Stimulated activated naive B cell treated with anti-CD40 and anti-IgM and Interleukin-4, amounts not matched to agents 10 μg/mL and 1 μg/mL and 100 μg/mL, for 72 hours (primary cell): ENCODE measurements around the gene ZNF230.

Experiments
- ATAC-seq, 2 donors: fragments of 150-1000 bp; cut with Tn5 transposase; replicated peaks; 2 replicates each; pipeline ENCODE4 v1.10.0; 2021; ENCODE audit warnings: moderate library complexity in 1 of 2
- DNase-seq: peaks from one replicate; pipeline ENCODE4 v3.0.0; 2021
- H3K27ac Mint-ChIP-seq: one replicate; pipeline ENCODE4 v1.8.0; 2022; ENCODE audit warnings: mild to moderate bottlenecking, mixed read lengths
- H3K27me3 Mint-ChIP-seq, 2 donors: one replicate each; pipeline ENCODE4 v1.8.0; 2022; ENCODE audit warnings: mixed read lengths in 2 of 2
- H3K36me3 Mint-ChIP-seq, 2 donors: one replicate each; pipeline ENCODE4 v1.8.0; 2022; ENCODE audit warnings: mixed read lengths in 2 of 2, mild to moderate bottlenecking in 1 of 2
- H3K4me1 Mint-ChIP-seq, 2 donors: one replicate each; pipeline ENCODE4 v1.8.0; 2022; ENCODE audit warnings: mixed read lengths in 2 of 2, mild to moderate bottlenecking in 1 of 2
- H3K4me3 Mint-ChIP-seq, 2 donors: one replicate each; pipeline ENCODE4 v1.8.0; 2022; ENCODE audit warnings: mild to moderate bottlenecking in 2 of 2, mixed read lengths in 2 of 2, moderate library complexity in 1 of 2
- H3K9me3 Mint-ChIP-seq, 2 donors: one replicate each; pipeline ENCODE4 v1.8.0; 2022; ENCODE audit warnings: mixed read lengths in 2 of 2, mild to moderate bottlenecking in 1 of 2

Gene ZNF230

GRCh38 chr19:44002566-44003460 is at the start of gene ZNF230:
TSS of gene ZNF230 (plus strand) at chr19:44002957. CDS start at chr19:44007079, 4,122 bp downstream.
- H3K36me3 Mint-ChIP-seq: peaks cover 38 to 45% of the 10 kb centered on the region in 2 donors
- H3K4me3 Mint-ChIP-seq: peak within 1 kb of the TSS; percentile 97 to 99
- H3K27ac Mint-ChIP-seq: peak within 1 kb of the TSS; percentile 100
- peaks cover 21 to 24% of the 10 kb centered on the region in 2 donors for H3K9me3 Mint-ChIP-seq
- ATAC-seq: peak; percentile 86 to 89
- H3K4me1 Mint-ChIP-seq: peaks cover 15 to 23% of the 10 kb centered on the region in 2 donors
- H3K27me3 Mint-ChIP-seq: no peaks in the 10 kb centered on the region
- DNase-seq: peak; percentile 88

- DNase-seq (peak; percentile 18), ATAC-seq (peak; percentile 95 to 98)
- H3K27ac Mint-ChIP-seq: no peak overlapping the region
- peaks cover 21 to 29% of the 10 kb centered on the region in 2 donors for H3K36me3 Mint-ChIP-seq
- peaks cover 18 to 26% of the 10 kb centered on the region in 2 donors for H3K9me3 Mint-ChIP-seq
- no peaks in the 10 kb centered on the region for H3K27me3 Mint-ChIP-seq
- no peak overlapping the region for H3K4me3 Mint-ChIP-seq
- H3K4me1 Mint-ChIP-seq: peaks cover 0 to 2% of the 10 kb centered on the region in 2 donors
These were observed 45.9 kb upstream of the ZNF230 start for GRCh38 chr19:43956827-43957226.

- H3K4me3 Mint-ChIP-seq: no peak overlapping the region
- no peaks in the 10 kb centered on the region for H3K4me1 Mint-ChIP-seq
- H3K36me3 Mint-ChIP-seq: peaks cover 25 to 33% of the 10 kb centered on the region in 2 donors
- ATAC-seq (no peak), DNase-seq (no peak)
- no peak overlapping the region for H3K27ac Mint-ChIP-seq
- peaks cover 17 to 23% of the 10 kb centered on the region in 2 donors for H3K9me3 Mint-ChIP-seq
- H3K27me3 Mint-ChIP-seq: no peaks in the 10 kb centered on the region
These were observed 44.9 kb upstream of the ZNF230 start for GRCh38 chr19:43957891-43958290.

- Mint-ChIP-seq H3K27ac (no peak overlapping the region), H3K4me1 (no peaks in the 10 kb centered on the region), H3K27me3 (no peaks in the 10 kb centered on the region), H3K9me3 (peaks cover 28 to 29% of the 10 kb centered on the region in 2 donors), H3K36me3 (peaks cover 36 to 47% of the 10 kb centered on the region in 2 donors), H3K4me3 (no peak overlapping the region)
- ATAC-seq: no peak
- no peak for DNase-seq
These were observed 42.3 kb upstream of the ZNF230 start for GRCh38 chr19:43960411-43960810.

- H3K36me3 Mint-ChIP-seq: peaks cover 67 to 80% of the 10 kb centered on the region in 2 donors
- H3K4me3 Mint-ChIP-seq: no peak overlapping the region
- H3K9me3 Mint-ChIP-seq: peaks cover 39 to 40% of the 10 kb centered on the region in 2 donors
- H3K4me1 Mint-ChIP-seq: no peaks in the 10 kb centered on the region
- no peak for ATAC-seq
- no peak overlapping the region for H3K27ac Mint-ChIP-seq
- DNase-seq: no peak
- no peaks in the 10 kb centered on the region for H3K27me3 Mint-ChIP-seq
These were observed 36.6 kb upstream of the ZNF230 start for GRCh38 chr19:43966079-43966694.

- no peaks in the 10 kb centered on the region for H3K4me1 Mint-ChIP-seq
- H3K9me3 Mint-ChIP-seq: peaks cover 19 to 28% of the 10 kb centered on the region in 2 donors
- no peak for DNase-seq
- H3K27me3 Mint-ChIP-seq: no peaks in the 10 kb centered on the region
- H3K4me3 Mint-ChIP-seq: no peak overlapping the region
- ATAC-seq: no peak
- H3K36me3 Mint-ChIP-seq: peaks cover 6 to 16% of the 10 kb centered on the region in 2 donors
- no peak overlapping the region for H3K27ac Mint-ChIP-seq
These were observed 26.0 kb upstream of the ZNF230 start for GRCh38 chr19:43976732-43977131.

- Mint-ChIP-seq H3K4me3 (peak overlapping the region; percentile 61 to 65), H3K9me3 (peaks cover 1 to 3% of the 10 kb centered on the region in 2 donors), H3K36me3 (peaks cover 1 to 5% of the 10 kb centered on the region in 2 donors), H3K4me1 (peaks cover 5 to 14% of the 10 kb centered on the region in 2 donors), H3K27ac (no peak overlapping the region), H3K27me3 (no peaks in the 10 kb centered on the region)
- DNase-seq (no peak), ATAC-seq (peak in 1 of 2 donors; percentile 28)
These were observed 19.2 kb upstream of the ZNF230 start for GRCh38 chr19:43983544-43983911.

GRCh38 chr19:43983912-43984686 is 18.7 kb upstream of the ZNF230 start, which contains the start of gene ZNF155:
TSS of gene ZNF155 (plus strand) at chr19:43984188. CDS start at chr19:43988544, 4,356 bp downstream.
- peaks cover 6 to 11% of the 10 kb centered on the region in 2 donors for H3K36me3 Mint-ChIP-seq

GRCh38 chr19:43984687-43985000 is 18.1 kb upstream of the ZNF230 start:
- peaks cover 12 to 17% of the 10 kb centered on the region in 2 donors for H3K36me3 Mint-ChIP-seq
- DNase-seq (no peak), ATAC-seq (peak; percentile 12 to 24)
- peaks cover 5 to 14% of the 10 kb centered on the region in 2 donors for H3K4me1 Mint-ChIP-seq
- no peaks in the 10 kb centered on the region for H3K27me3 Mint-ChIP-seq
- H3K27ac Mint-ChIP-seq: peak overlapping the region; percentile 93
- H3K9me3 Mint-ChIP-seq: peaks cover 3 to 6% of the 10 kb centered on the region in 2 donors
- H3K4me3 Mint-ChIP-seq: peak overlapping the region; percentile 92 to 96

More at GRCh38 chr19:43983912-43984686, 18.7 kb upstream of the ZNF230 start, which contains the start of gene ZNF155:
- Mint-ChIP-seq H3K4me1 (peaks cover 5 to 14% of the 10 kb centered on the region in 2 donors), H3K9me3 (peaks cover 3 to 4% of the 10 kb centered on the region in 2 donors), H3K27ac (peak within 1 kb of the TSS; percentile 93), H3K4me3 (peak within 1 kb of the TSS; percentile 92 to 96), H3K27me3 (no peaks in the 10 kb centered on the region)
- peak; percentile 93 to 96 for ATAC-seq
- peak; percentile 64 for DNase-seq

GRCh38 chr19:43997631-43998290 is 5.0 kb upstream of the ZNF230 start:
- Mint-ChIP-seq H3K27ac (no peak overlapping the region), H3K9me3 (peaks cover 18 to 22% of the 10 kb centered on the region in 2 donors), H3K36me3 (peaks cover 44 to 54% of the 10 kb centered on the region in 2 donors), H3K4me1 (peaks cover 9 to 10% of the 10 kb centered on the region in 2 donors), H3K4me3 (no peak overlapping the region), H3K27me3 (no peaks in the 10 kb centered on the region)
- DNase-seq (no peak), ATAC-seq (no peak)

- no peaks in the 10 kb centered on the region for H3K27me3 Mint-ChIP-seq
- peak overlapping the region; percentile 97 to 99 for H3K4me3 Mint-ChIP-seq
- peaks cover 17 to 18% of the 10 kb centered on the region in 2 donors for H3K9me3 Mint-ChIP-seq
- DNase-seq: no peak
- peaks cover 35 to 44% of the 10 kb centered on the region in 2 donors for H3K36me3 Mint-ChIP-seq
- peaks cover 13 to 17% of the 10 kb centered on the region in 2 donors for H3K4me1 Mint-ChIP-seq
- no peak for ATAC-seq
- peak overlapping the region; percentile 100 for H3K27ac Mint-ChIP-seq
These were observed 568 bp upstream of the ZNF230 start for GRCh38 chr19:44002212-44002565.

- Mint-ChIP-seq H3K9me3 (peaks cover 18 to 23% of the 10 kb centered on the region in 2 donors), H3K27ac (peak overlapping the region; percentile 100), H3K4me3 (peak overlapping the region; percentile 97 to 99), H3K4me1 (peaks cover 15 to 23% of the 10 kb centered on the region in 2 donors), H3K27me3 (no peaks in the 10 kb centered on the region), H3K36me3 (peaks cover 40 to 46% of the 10 kb centered on the region in 2 donors)
- DNase-seq (peak; percentile 57), ATAC-seq (peak; percentile 55 to 66)
These were observed 778 bp downstream of the ZNF230 start for GRCh38 chr19:44003461-44004009.

GRCh38 chr19:44005973-44006372 is 3.2 kb downstream of the ZNF230 start:
- Mint-ChIP-seq H3K4me3 (no peak overlapping the region), H3K9me3 (peaks cover 28 to 33% of the 10 kb centered on the region in 2 donors), H3K36me3 (peaks cover 59 to 66% of the 10 kb centered on the region in 2 donors), H3K4me1 (peaks cover 15 to 23% of the 10 kb centered on the region in 2 donors), H3K27ac (no peak overlapping the region), H3K27me3 (no peaks in the 10 kb centered on the region)
- DNase-seq (no peak), ATAC-seq (no peak)
